HL-60/S4 (cell line): ENCODE data around the gene SIGLEC14.
"Not testable (repeated sequence)": the region's sequence is repeated elsewhere in the genome, so short reads cannot be mapped to it uniquely, and the experiment has no call there.

ENCODE experiments used
- in situ Hi-C: fragments of 300-500 bp; cut with MboI; formaldehyde crosslinking; loops from 2 replicates; pipeline ENCODE4 v1.14.3; 2022; ENCODE audit warnings: low sequenced_read_pairs

Gene SIGLEC14

GRCh38 chr19:51675911-51676565 is 29.4 kb upstream of the SIGLEC14 start:
- in situ Hi-C loops: not testable (repeated sequence)

- in situ Hi-C loops: loop anchor here (10.0 kb wide), 1 partner anchor 513 kb away; no protein-coding TSS in a partner anchor
Measured at GRCh38 chr19:51668216-51668615, 21.6 kb upstream of the SIGLEC14 start.

DNA sequence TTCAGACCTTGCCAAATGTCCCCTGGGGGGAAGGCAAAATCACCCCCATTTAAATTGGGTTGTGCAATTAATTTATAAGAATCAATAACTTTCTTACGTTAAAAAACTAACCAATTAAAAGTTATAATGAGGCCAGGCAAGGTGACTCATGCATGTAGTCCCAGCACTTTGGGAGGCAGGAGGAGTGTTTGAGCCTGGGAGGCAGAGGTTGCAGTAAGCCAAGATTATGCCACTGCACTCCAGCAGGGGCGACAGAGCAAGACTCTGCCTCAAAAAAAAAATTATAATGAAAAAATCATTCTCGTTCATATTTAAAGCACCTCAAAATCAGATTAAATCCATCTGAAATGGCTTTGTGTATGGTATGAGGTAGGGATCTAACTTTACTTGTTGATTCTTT is 18.4 kb upstream of the SIGLEC14 start:
- in situ Hi-C loops: loop anchor here (10.0 kb wide), 1 partner anchor 510 kb away; no protein-coding TSS in a partner anchor

GRCh38 chr19:51664131-51664530 is 17.5 kb upstream of the SIGLEC14 start:
- in situ Hi-C loops: loop anchor here (10.0 kb wide), 1 partner anchor 509 kb away; no protein-coding TSS in a partner anchor

DNA sequence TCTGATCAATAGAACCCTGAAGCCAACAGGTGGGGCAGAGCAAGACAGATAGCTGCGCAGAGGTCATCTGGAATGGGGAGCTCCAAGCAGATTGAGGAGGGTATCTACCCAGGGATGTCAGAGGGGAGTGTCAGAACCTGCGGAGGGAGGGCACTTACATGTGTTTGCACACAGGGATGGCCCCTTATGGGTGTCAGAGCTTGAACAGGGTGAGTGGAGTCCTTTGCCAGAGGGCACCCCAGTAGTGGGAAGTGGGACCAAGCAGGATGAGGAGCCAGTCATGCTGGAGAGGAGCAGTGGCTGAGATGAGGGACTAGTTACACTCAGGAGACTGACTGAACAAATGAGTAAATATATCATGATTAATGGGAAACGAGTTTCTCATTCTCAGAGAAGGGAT is 17.0 kb upstream of the SIGLEC14 start:
- in situ Hi-C loops: loop anchor here (10.0 kb wide), 1 partner anchor 509 kb away; no protein-coding TSS in a partner anchor

- in situ Hi-C loops: loop anchor here (10.0 kb wide), 1 partner anchor 506 kb away; no protein-coding TSS in a partner anchor
Measured at GRCh38 chr19:51660975-51661600, 14.5 kb upstream of the SIGLEC14 start.

GRCh38 chr19:51654783-51655182 is 8.2 kb upstream of the SIGLEC14 start:
- in situ Hi-C loops: loop anchor here (5.0 to 10.0 kb wide), 4 partner anchors 123 to 320 kb away; partner anchors contain the start of gene CEACAM18

DNA sequence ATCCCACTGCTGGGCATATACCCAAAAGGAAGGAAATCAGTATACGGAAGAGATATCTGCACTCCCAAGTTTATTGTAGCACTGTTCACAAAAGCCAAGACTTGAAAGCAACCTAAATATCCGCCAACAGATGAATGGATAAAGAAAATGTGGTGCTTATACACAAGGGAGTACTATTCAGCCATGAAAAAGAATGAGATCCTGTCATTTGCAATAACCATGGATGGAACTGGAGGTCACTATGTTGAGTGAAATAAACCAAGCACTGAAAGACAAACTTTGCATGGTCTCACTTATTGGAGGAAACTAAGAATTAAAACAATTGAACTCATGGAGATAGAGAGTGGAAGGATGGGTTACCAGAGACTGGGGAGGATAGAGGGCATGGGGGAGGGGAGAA is 6.5 kb upstream of the SIGLEC14 start:
- in situ Hi-C loops: loop anchor here (10.0 kb wide), 3 partner anchors 178 to 318 kb away; partner anchors contain the start of gene CEACAM18

DNA sequence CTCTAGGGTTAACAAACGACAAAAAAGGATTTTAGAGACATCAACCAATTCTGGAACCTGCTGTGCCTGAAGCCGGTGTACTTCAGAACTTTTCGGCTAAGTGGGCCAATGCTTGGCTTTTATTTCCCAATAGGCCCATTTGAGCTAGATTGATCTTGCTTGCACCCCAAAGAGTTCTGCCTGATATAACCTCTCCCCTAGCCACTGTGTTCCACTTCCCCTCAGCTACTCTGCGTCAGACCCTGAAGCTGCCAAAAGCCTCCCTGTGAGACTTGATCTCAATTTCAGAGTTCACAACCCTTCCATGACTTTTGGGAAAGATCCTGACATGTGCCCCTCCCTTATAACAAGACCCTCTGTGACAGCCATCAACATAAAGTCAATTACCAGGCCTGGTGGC is 5.6 kb upstream of the SIGLEC14 start:
- in situ Hi-C loops: loop anchor here (10.0 kb wide), 3 partner anchors 177 to 317 kb away; partner anchors contain the start of gene CEACAM18

DNA sequence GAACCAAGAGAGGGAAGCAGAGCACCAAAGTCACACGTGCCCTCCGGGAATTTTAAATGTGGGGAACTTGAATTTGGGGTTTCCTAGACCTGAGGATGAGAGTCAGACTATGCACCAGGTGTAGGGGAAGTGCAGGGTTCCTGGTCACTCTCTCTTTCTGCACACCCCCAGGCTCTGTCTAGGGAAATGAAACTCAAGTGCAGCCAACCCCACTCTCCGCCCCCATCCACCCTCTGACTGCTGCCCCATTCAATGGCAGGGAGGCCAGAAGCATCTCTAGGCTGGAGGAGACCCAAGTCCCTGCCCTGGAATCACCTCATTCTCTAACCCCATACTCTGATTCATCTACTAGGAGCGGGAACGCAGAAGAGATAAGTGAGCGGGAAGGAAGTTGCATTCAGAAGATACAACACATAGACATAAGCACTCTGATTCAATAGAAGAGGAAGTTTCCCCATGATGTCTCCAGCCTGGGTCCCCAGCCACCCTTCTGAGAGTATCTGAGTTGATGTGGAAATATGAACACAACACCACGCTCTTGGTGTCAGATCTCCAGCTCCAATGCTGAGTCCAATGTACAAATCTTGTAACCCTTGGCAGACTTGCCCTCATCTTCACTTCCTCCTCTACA is 4.7 kb upstream of the SIGLEC14 start:
- in situ Hi-C loops: loop anchor here (10.0 kb wide), 3 partner anchors 177 to 317 kb away; partner anchors contain the start of gene CEACAM18

- in situ Hi-C loops: no loop called here
Measured at GRCh38 chr19:51647318-51647717, 693 bp upstream of the SIGLEC14 start.

DNA sequence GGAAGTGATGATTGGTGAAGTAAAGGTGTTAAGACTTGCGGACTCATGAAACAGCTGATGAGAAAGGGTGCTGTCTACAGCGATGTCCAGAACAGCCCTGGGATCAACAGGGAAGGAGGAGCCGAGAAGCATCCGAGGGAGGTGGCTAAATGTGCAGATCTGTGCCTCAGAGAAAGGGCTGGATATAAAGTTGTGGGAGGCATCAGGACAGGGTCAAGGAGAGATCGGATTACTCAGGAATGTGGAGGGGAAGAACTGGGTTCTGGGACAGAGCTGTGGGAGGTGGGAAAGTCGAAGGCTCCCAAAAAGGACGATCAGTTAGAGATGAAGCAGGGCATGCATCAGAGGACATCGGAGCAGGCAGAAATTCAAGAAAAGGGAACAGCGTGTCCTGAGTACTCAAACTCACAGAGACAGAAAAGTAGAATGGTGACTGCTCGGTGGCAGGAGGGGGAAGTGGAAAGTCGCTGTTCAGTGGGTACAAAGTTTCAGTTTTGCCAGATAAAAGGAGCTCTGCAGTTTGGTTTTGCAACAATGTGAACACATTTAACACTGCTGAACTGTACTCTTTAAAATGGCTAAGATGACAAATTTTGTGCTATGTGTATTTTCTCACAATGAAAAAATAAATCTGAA is 1.9 kb downstream of the SIGLEC14 start:
- in situ Hi-C loops: no loop called here

- in situ Hi-C loops: no loop called here
Measured at GRCh38 chr19:51641648-51642047, 5.0 kb downstream of the SIGLEC14 start.

GRCh38 chr19:51640386-51640785 is 6.2 kb downstream of the SIGLEC14 start:
- in situ Hi-C loops: no loop called here

GRCh38 chr19:51639916-51640315 is 6.7 kb downstream of the SIGLEC14 start:
- in situ Hi-C loops: no loop called here

DNA sequence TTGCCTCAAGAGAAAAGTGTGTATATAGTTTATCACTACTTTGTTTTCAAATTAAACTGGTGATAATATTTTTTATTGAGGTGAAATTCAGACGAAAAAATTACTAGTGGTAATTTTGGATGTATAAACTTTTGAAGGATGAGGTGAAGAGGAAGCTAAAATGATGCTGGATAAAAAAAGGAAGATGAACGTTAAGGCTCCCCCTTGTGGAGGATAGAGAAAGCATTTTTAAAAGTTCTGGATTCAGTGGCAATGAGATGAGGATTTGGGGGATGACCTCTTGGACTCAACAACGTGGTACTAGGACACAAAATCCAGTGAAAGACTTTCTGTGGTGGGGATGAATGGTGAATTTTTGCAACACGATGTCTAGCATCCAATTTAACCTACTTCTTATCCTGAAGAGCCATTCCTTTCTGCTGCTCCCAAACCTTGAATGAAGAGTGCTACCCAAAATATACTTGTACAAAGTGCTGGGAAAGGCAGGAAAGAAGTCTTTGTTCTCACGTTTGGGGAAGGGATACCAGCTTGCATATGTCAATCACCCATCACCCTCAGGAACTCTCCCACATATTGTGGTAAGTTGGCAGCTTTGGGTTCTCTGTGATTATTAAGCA is 9.2 kb downstream of the SIGLEC14 start:
- in situ Hi-C loops: no loop called here

DNA sequence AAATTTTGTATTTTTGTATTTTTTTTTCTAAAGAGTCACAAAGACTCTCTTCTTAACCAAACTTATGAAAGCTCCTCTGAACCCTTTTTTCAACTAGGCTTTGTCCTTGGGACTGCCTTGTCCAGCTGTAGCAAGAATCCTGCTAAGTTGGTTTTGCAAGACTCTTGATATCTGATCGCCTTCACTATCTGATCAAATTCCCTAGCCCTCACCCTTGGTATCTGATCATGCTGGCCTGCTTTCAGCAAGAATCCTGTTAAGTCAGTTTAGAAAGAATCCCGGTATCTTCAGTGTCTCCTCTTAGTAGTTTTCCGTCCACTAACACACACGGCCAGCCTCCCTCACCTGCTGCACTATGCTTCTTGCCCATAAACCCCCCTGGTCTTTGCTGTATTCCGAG is 14.5 kb downstream of the SIGLEC14 start:
- in situ Hi-C loops: no loop called here

GRCh38 chr19:51630315-51630714 is 16.3 kb downstream of the SIGLEC14 start, which contains the start of gene SIGLEC5:
Gene SIGLEC5 (minus strand): TSS chr19:51630401. CDS start chr19:51630335, 66 bp downstream.
- in situ Hi-C loops: not testable (repeated sequence)

- in situ Hi-C loops: no loop called here
Measured at GRCh38 chr19:51628153-51628939, 18.3 kb downstream of the SIGLEC14 start.
